ENCODE results near the gene IL3RA.

- TF ChIP-seq CTCF (IDR thresholded peaks at IDR 0.05; ENCODE audit: low read depth, low read length, poor library complexity, severe bottlenecking) (no peak), EZH2phosphoT487 (IDR thresholded peaks at IDR 0.05; ENCODE audit: borderline replicate concordance, low read length) (no peak)
Observed at GRCh38 chrX:1389181-1389992, 52.8 kb downstream of the IL3RA start.
